Measurements from ENCODE around the gene JADE3.
"Not testable (repeated sequence)": the region's sequence is repeated elsewhere in the genome, so short reads cannot be mapped to it uniquely, and the experiment has no call there.

GRCh38 chrX:46956589-46956988 lies 44.4 kb downstream of the JADE3 start:
- TF ChIP-seq POLR2A (IDR thresholded peaks at IDR 0.05); CTCF (IDR thresholded peaks at IDR 0.05 in 4 of 5, conservative IDR thresholded peaks at IDR 0.05 in 1 of 5): not testable (repeated sequence)
